ENCODE data around the gene MATCAP1. TPM values are rescaled to one million over a fixed set of nuclear protein-coding genes. Genes with fewer than 3 reads are reported as not detected.
A peak's percentile ranks its signal among the peaks of the same experiment; 100 is the strongest.

Gene MATCAP1
- total RNA-seq (2016; rRNA removed; fragmentation: Illumina TruSeq; extraction: Trizol) (4.4 and 11.2 TPM in 2 replicates), polyA plus RNA-seq (2011; rRNA removed) (24.5 and 27.2 TPM in 2 replicates), polyA minus RNA-seq (2011; rRNA and poly(A)+ RNA removed; ENCODE audit: low replicate concordance) (9.7 and 21.1 TPM in 2 replicates), Bru-seq, nascent RNA (percentile 60 among the genes with signal in this experiment), BruChase-seq, experiment 1, labeled RNA remaining after a 6-hour chase (percentile 64 among the genes with signal in this experiment), BruChase-seq, experiment 2, labeled RNA remaining after a 2-hour chase (percentile 61 among the genes with signal in this experiment)
- total RNA-seq (2016; cell fraction: cytosol; rRNA removed; fragmentation: Illumina TruSeq; extraction: Trizol; ENCODE audit: low read depth): 1.6 and 1.8 TPM in 2 replicates
- 2.7 and 10.6 TPM in 2 replicates for total RNA-seq (2016; cell fraction: insoluble cytoplasmic fraction; rRNA removed; fragmentation: Illumina TruSeq; extraction: Trizol)
- 2.7 and 2.9 TPM in 2 replicates for total RNA-seq (2016; cell fraction: membrane; rRNA removed; fragmentation: Illumina TruSeq; extraction: Trizol)
- 17.2 and 18.4 TPM in 2 replicates for total RNA-seq (2016; cell fraction: nucleus; rRNA removed; fragmentation: Illumina TruSeq; extraction: Trizol)
- polyA plus RNA-seq (2011; cell fraction: cytosol; rRNA removed): 8.7 and 14.3 TPM in 2 replicates
- polyA plus RNA-seq (2011; cell fraction: nucleus; rRNA removed): 237 and 259 TPM in 2 replicates
- 13.7 and 14.6 TPM in 2 replicates for polyA plus RNA-seq (2012)
- polyA plus RNA-seq (2016; cell fraction: cytosol; fragmentation: Illumina TruSeq; extraction: Trizol; ENCODE audit: low read depth): 0.87 TPM in 2 replicates
- polyA plus RNA-seq (2016; cell fraction: insoluble cytoplasmic fraction; fragmentation: Illumina TruSeq; extraction: Trizol; ENCODE audit: low read depth): 2.4 and 4.1 TPM in 2 replicates
- 2.0 and 2.4 TPM in 2 replicates for polyA plus RNA-seq (2016; cell fraction: membrane; fragmentation: Illumina TruSeq; extraction: Trizol; ENCODE audit: low read depth)
- polyA plus RNA-seq (2016; cell fraction: nucleus; fragmentation: Illumina TruSeq; extraction: Trizol; ENCODE audit: insufficient read depth, low read depth): 49.4 and 51.7 TPM in 2 replicates
- 3.8 and 4.3 TPM in 2 replicates for polyA minus RNA-seq (2011; cell fraction: cytosol; rRNA and poly(A)+ RNA removed)
- polyA minus RNA-seq (2011; cell fraction: nucleus; rRNA and poly(A)+ RNA removed): 45.8 and 47.5 TPM in 2 replicates
- long read RNA-seq, experiment 1, partial matches to known transcripts: 0 of 3 reads
- long read RNA-seq, experiment 1, other reads (novel, unspliced or antisense): 0 of 3 reads
- long read RNA-seq, experiment 2, partial matches to known transcripts: 1 of 5 reads
- long read RNA-seq, experiment 2, other reads (novel, unspliced or antisense): 2 of 5 reads

GRCh38 chr16:67183627-67184452, at the start of gene MATCAP1:
Gene MATCAP1, minus strand, starts transcription at chr16:67183963. Its CDS starts 3,353 bp downstream, at chr16:67180610.
- no peaks in the 10 kb centered on the region for H3K36me3 ChIP-seq (replicated peaks in 1 of 2; ENCODE audit: control insufficient read depth in 1 of 2, insufficient read depth in 2 of 2, low read length in 2 of 2)
- BruUV-seq (replicated peaks): TSS peak; percentile 89
- peak; percentile 99 for DNase-seq (ENCODE audit: low spot score)
- POLR2A ChIA-PET: interaction anchor here (1.0 to 2.8 kb wide), 4 partner anchors 10 to 155 kb away, joined by 4 to 18 read pairs (median 4); partner anchors contain the start of genes CBFB, FBXL8 and NOL3
- H3K4me3 ChIP-seq (replicated peaks in 1 of 3; ENCODE audit: insufficient read depth in 1 of 3, low read depth in 2 of 3, low read length in 3 of 3): peak within 1 kb of the TSS; percentile 72 to 98 (median 82)
- H3K4me2 ChIP-seq (ENCODE audit: low read depth, low read length): peak within 1 kb of the TSS; percentile 96
- no peaks in the 10 kb centered on the region for H3K79me2 ChIP-seq (ENCODE audit: insufficient read depth, low read length)
- H3K27me3 ChIP-seq (ENCODE audit: control insufficient read depth in 1 of 2, insufficient read depth in 2 of 2, low read length in 2 of 2): peaks cover 5 to 7% of the 10 kb centered on the region in 2 experiments; a peak in 2 of 5 replicates
- H3K4me1 ChIP-seq (ENCODE audit: insufficient read depth, low read length): peaks cover 48% of the 10 kb centered on the region
- in situ Hi-C loops (cut with HindIII; ENCODE audit: extremely low pct_ligation_motif_present, low pct_unique_long_range_greater_than_20kb): no loop called here
- no peaks in the 10 kb centered on the region for H3K9me3 ChIP-seq (ENCODE audit: low read length)
- CTCF ChIA-PET (ENCODE audit: low intra/inter-chr PET ratio, low total read pairs): interaction anchor here (0.6 to 2.7 kb wide), 4 partner anchors 13 to 206 kb away, joined by 3 to 28 read pairs (median 3); no protein-coding TSS in a partner anchor
- peak within 1 kb of the TSS; percentile 82 for H3K27ac ChIP-seq (ENCODE audit: extremely low read length, insufficient read depth, low read length)
- peak; percentile 99 for FAIRE-seq
- no peaks in the 10 kb centered on the region; the same call in 1 of the 2 replicates for H4K20me1 ChIP-seq (ENCODE audit: insufficient read depth, low read length)
- H3K9ac ChIP-seq (ENCODE audit: insufficient read depth, low read depth, low read length): peak within 1 kb of the TSS; percentile 93
- peak; percentile 84 for ATAC-seq
- no peak within 1 kb of the TSS for H2AFZ ChIP-seq (ENCODE audit: low read length)
- intact Hi-C loops (cut with micrococcal nuclease; ENCODE audit: unreplicated experiment): loop anchor here (1.0 kb wide), 1 partner anchor 14 kb away; the partner anchor contains the start of gene NOL3
- WGBS (ENCODE audit: low lambda C conversion rate): under 1% methylated on average over 51 of the region's 77 CpGs
- TF ChIP-seq ZNF704 (CRISPR knock-in tag; IDR thresholded peaks at IDR 0.05; ENCODE audit: borderline replicate concordance): peak; percentile 22; the same call in 1 of the 2 replicates
- peak; percentile 59; the same call in 1 of the 2 replicates for TF ChIP-seq ZNF331 (CRISPR knock-in tag; IDR thresholded peaks at IDR 0.05)
- TF ChIP-seq RXRA (CRISPR knock-in tag; IDR thresholded peaks at IDR 0.05): peak; percentile 82
- TF ChIP-seq TERF1 (CRISPR knock-in tag; IDR thresholded peaks at IDR 0.05): no peak
- peak; percentile 21 for TF ChIP-seq FOXC1 (CRISPR knock-in tag; IDR thresholded peaks at IDR 0.05; ENCODE audit: borderline replicate concordance)
- no peak; the same call in 1 of the 2 replicates for TF ChIP-seq HCFC1 (IDR thresholded peaks at IDR 0.05; ENCODE audit: low read depth, low read length)
- TF ChIP-seq CCAR2 (optimal IDR thresholded peaks at IDR 0.05; ENCODE audit: low read depth, low read length): no peak
- no peak for TF ChIP-seq ZNF550 (CRISPR knock-in tag; IDR thresholded peaks at IDR 0.05; ENCODE audit: borderline replicate concordance)
- TF ChIP-seq ZNF34 (CRISPR knock-in tag; IDR thresholded peaks at IDR 0.05; ENCODE audit: borderline replicate concordance): no peak; the same call in 1 of the 2 replicates
- TF ChIP-seq KAT2B (IDR thresholded peaks at IDR 0.05; ENCODE audit: borderline replicate concordance, low read depth, low read length): no peak
- TF ChIP-seq ZBTB42 (CRISPR knock-in tag; IDR thresholded peaks at IDR 0.05): no peak
- TF ChIP-seq THAP11 (CRISPR knock-in tag; IDR thresholded peaks at IDR 0.05): peak; percentile 90
- no peak for TF ChIP-seq ZNF263 (CRISPR knock-in tag; IDR thresholded peaks at IDR 0.05)
- peak; percentile 79; the same call in 1 of the 2 replicates for TF ChIP-seq ZNF768 (CRISPR knock-in tag; IDR thresholded peaks at IDR 0.05)
- TF ChIP-seq ZNF615 (CRISPR knock-in tag; IDR thresholded peaks at IDR 0.05; ENCODE audit: borderline replicate concordance): no peak
- TF ChIP-seq ZNF567 (CRISPR knock-in tag; IDR thresholded peaks at IDR 0.05; ENCODE audit: borderline replicate concordance): peak; percentile 97

Measured in HepG2 (cell line).